Endodermal cell (in vitro differentiated cells): ENCODE data around the gene YKT6. TPM values are rescaled to one million over a fixed set of nuclear protein-coding genes. Genes with fewer than 3 reads are reported as not detected.

Source experiments
- DNase-seq: peaks from one replicate; pipeline ENCODE4 v3.0.0-alpha.2; 2017
- H3K27ac ChIP-seq: 2 replicates; pipeline ENCODE4 v1.5.1; 2013; ENCODE audit warnings: mild to moderate bottlenecking, low read depth, low read length, moderate library complexity
- H3K27me3 ChIP-seq: 2 replicates; pipeline ENCODE4 v1.6.1; 2013; ENCODE audit warnings: mild to moderate bottlenecking, low read length, moderate library complexity; ENCODE audit not compliant: insufficient read depth, control insufficient read depth, poor library complexity, severe bottlenecking
- H3K36me3 ChIP-seq: 2 replicates; pipeline ENCODE4 v1.7.0; 2013; ENCODE audit warnings: mild to moderate bottlenecking, low read length, moderate library complexity; ENCODE audit not compliant: control insufficient read depth, insufficient read depth
- H3K4me1 ChIP-seq: one replicate; pipeline ENCODE4 v1.7.0; 2013; ENCODE audit warnings: low read length; ENCODE audit not compliant: control insufficient read depth, insufficient read depth
- H3K4me3 ChIP-seq: 2 replicates; pipeline ENCODE4 v1.5.1; 2013; ENCODE audit warnings: mild to moderate bottlenecking, low read length, moderate library complexity
- H3K9ac ChIP-seq: 2 replicates; pipeline ENCODE4 v1.6.1; 2013; ENCODE audit warnings: mild to moderate bottlenecking, low read length, moderate library complexity; ENCODE audit not compliant: poor library complexity, severe bottlenecking; ENCODE audit errors: extremely low read depth
- H3K9me3 ChIP-seq: 2 replicates; pipeline ENCODE4 v1.6.1; 2013; ENCODE audit warnings: mild to moderate bottlenecking, low read length, moderate library complexity; ENCODE audit not compliant: control insufficient read depth
- H3K27ac Mint-ChIP-seq: 2 replicates; pipeline ENCODE4 v1.8.0; 2020; ENCODE audit warnings: mixed read lengths
- H3K27me3 Mint-ChIP-seq: 2 replicates; pipeline ENCODE4 v1.8.0; 2021; ENCODE audit warnings: mild to moderate bottlenecking, mixed read lengths; ENCODE audit not compliant: insufficient read depth
- H3K36me3 Mint-ChIP-seq: 2 replicates; pipeline ENCODE4 v1.8.0; 2020; ENCODE audit warnings: low read depth, mixed read lengths
- H3K4me1 Mint-ChIP-seq: 2 replicates; pipeline ENCODE4 v1.8.0; 2020; ENCODE audit warnings: mixed read lengths
- H3K4me3 Mint-ChIP-seq: 2 replicates; pipeline ENCODE4 v1.8.0; 2020; ENCODE audit warnings: mild to moderate bottlenecking, moderate library complexity, mixed read lengths
- H3K9me3 Mint-ChIP-seq: 2 replicates; pipeline ENCODE4 v1.8.0; 2020; ENCODE audit warnings: mild to moderate bottlenecking, mixed read lengths
- CTCF ChIP-seq: fragments of 200-600 bp; sonication (generic); conservative IDR thresholded peaks from 2 replicates; pipeline ENCODE4 v1.5.0; 2021; ENCODE audit warnings: antibody characterized with exemption, mild to moderate bottlenecking
- WGBS, 2 experiments: methylation state at CpG; one replicate each; pipeline versions ENCODE4 v1.1.5 to v1.1.7; 2013; ENCODE audit warnings: missing lambda C conversion rate in 2 of 2, mixed read lengths in 1 of 2; ENCODE audit not compliant: insufficient coverage in 1 of 2, insufficient read length in 1 of 2; 5-methylcytosine and 5-hydroxymethylcytosine counted together
- total RNA-seq, 2 donors: library from RNA; stranded (reverse); fragmentation: NEBNext Ultra II Directional in 1 of 2; extraction: Animal tissue kit (Norgen Biotek cat#: 25700) in 1 of 2; gene quantifications; 2 replicates in 1 of 2; 3 replicates in 1 of 2; pipeline ENCODE4 v1.2.1, GENCODE V29; 2021

YKT6 gene
- total RNA-seq, 2 donors from 2014 or later, result 96.2 to 101 TPM

GRCh38 chr7:44228571-44229350 is 28.0 kb downstream of the YKT6 start:
- H3K4me3 Mint-ChIP-seq, result no peak overlapping the region
- no peak overlapping the region for H3K27ac Mint-ChIP-seq
- WGBS, 2 experiments, result 90 to 91% methylated on average over 9 to 29 of the region's 29 CpGs
- Histone ChIP-seq H3K27ac (no peak overlapping the region), H3K4me1 (no peaks in the 10 kb centered on the region), H3K27me3 (no peaks in the 10 kb centered on the region), H3K9ac (no peak overlapping the region), H3K36me3 (no peaks in the 10 kb centered on the region), H3K4me3 (no peak overlapping the region), H3K9me3 (no peaks in the 10 kb centered on the region)
- no peak for TF ChIP-seq CTCF
- H3K9me3 Mint-ChIP-seq, result no peaks in the 10 kb centered on the region
- DNase-seq, result no peak
- H3K27me3 Mint-ChIP-seq, result no peaks in the 10 kb centered on the region
- no peaks in the 10 kb centered on the region for H3K36me3 Mint-ChIP-seq
- H3K4me1 Mint-ChIP-seq, result peaks cover 1% of the 10 kb centered on the region

- H3K27me3 Mint-ChIP-seq, result no peaks in the 10 kb centered on the region
- DNase-seq, result no peak
- 87 to 93% methylated on average over 5 to 11 of the region's 11 CpGs for WGBS, 2 experiments
These were observed 28.8 kb downstream of the YKT6 start for GRCh38 chr7:44229546-44230105.

GRCh38 chr7:44230286-44230685 is 29.5 kb downstream of the YKT6 start:
- no peak for TF ChIP-seq CTCF
- H3K4me1 ChIP-seq, result no peaks in the 10 kb centered on the region
- Mint-ChIP-seq H3K27me3 (no peaks in the 10 kb centered on the region), H3K4me1 (no peaks in the 10 kb centered on the region), H3K36me3 (no peaks in the 10 kb centered on the region), H3K4me3 (no peak overlapping the region), H3K9me3 (no peaks in the 10 kb centered on the region), H3K27ac (no peak overlapping the region)
- no peak overlapping the region for H3K4me3 ChIP-seq
- no peaks in the 10 kb centered on the region for H3K36me3 ChIP-seq
- H3K9ac ChIP-seq, result no peak overlapping the region
- H3K27me3 ChIP-seq, result no peaks in the 10 kb centered on the region
- DNase-seq, result no peak
- 88 to 93% methylated on average over 7 of the region's 7 CpGs for WGBS, 2 experiments
- no peak overlapping the region for H3K27ac ChIP-seq
- no peaks in the 10 kb centered on the region for H3K9me3 ChIP-seq

More at GRCh38 chr7:44229546-44230105, 28.8 kb downstream of the YKT6 start:
- Histone ChIP-seq H3K27me3 (no peaks in the 10 kb centered on the region), H3K4me3 (no peak overlapping the region), H3K9ac (no peak overlapping the region), H3K4me1 (no peaks in the 10 kb centered on the region), H3K9me3 (no peaks in the 10 kb centered on the region), H3K36me3 (no peaks in the 10 kb centered on the region), H3K27ac (no peak overlapping the region)
- Mint-ChIP-seq H3K4me3 (no peak overlapping the region), H3K27ac (no peak overlapping the region), H3K4me1 (no peaks in the 10 kb centered on the region), H3K36me3 (no peaks in the 10 kb centered on the region), H3K9me3 (no peaks in the 10 kb centered on the region)
- TF ChIP-seq CTCF, result no peak
